ENCODE results near the gene MVK.

MVK gene

GRCh38 chr12:109637348-109637747 is 63.8 kb downstream of the MVK start:
- H3K4me3 ChIP-seq (ENCODE audit: low read length, poor library complexity, severe bottlenecking): no peak overlapping the region
- no peaks in the 10 kb centered on the region for H3K4me1 ChIP-seq (ENCODE audit: insufficient read depth, low read length, poor library complexity, severe bottlenecking)
- no peaks in the 10 kb centered on the region for H3K79me2 ChIP-seq (ENCODE audit: insufficient read depth, low read length)
- no peaks in the 10 kb centered on the region for H3K9me2 ChIP-seq (replicated peaks; ENCODE audit: low read depth, low read length)
- H3K9ac ChIP-seq (ENCODE audit: low read depth, low read length, poor library complexity, severe bottlenecking): no peak overlapping the region
- TF ChIP-seq, protein P1, sequence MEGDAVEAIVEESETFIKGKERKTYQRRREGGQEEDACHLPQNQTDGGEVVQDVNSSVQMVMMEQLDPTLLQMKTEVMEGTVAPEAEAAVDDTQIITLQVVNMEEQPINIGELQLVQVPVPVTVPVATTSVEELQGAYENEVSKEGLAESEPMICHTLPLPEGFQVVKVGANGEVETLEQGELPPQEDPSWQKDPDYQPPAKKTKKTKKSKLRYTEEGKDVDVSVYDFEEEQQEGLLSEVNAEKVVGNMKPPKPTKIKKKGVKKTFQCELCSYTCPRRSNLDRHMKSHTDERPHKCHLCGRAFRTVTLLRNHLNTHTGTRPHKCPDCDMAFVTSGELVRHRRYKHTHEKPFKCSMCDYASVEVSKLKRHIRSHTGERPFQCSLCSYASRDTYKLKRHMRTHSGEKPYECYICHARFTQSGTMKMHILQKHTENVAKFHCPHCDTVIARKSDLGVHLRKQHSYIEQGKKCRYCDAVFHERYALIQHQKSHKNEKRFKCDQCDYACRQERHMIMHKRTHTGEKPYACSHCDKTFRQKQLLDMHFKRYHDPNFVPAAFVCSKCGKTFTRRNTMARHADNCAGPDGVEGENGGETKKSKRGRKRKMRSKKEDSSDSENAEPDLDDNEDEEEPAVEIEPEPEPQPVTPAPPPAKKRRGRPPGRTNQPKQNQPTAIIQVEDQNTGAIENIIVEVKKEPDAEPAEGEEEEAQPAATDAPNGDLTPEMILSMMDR (conservative IDR thresholded peaks at IDR 0.05; ENCODE audit: low read length): no peak
- no peak for TF ChIP-seq EZH2phosphoT487 (IDR thresholded peaks at IDR 0.05; ENCODE audit: borderline replicate concordance)
- H2AFZ ChIP-seq (ENCODE audit: low read length): no peak overlapping the region
- no peaks in the 10 kb centered on the region for H3K9me3 ChIP-seq (ENCODE audit: insufficient read depth, low read depth, low read length)
- no peaks in the 10 kb centered on the region for H3K27me3 ChIP-seq (ENCODE audit: insufficient read depth, low read length, poor library complexity, severe bottlenecking)
- no peaks in the 10 kb centered on the region for H3K36me3 ChIP-seq (ENCODE audit: insufficient read depth, low read length)
- H4K20me1 ChIP-seq (ENCODE audit: insufficient read depth, low read length, poor library complexity, severe bottlenecking): no peaks in the 10 kb centered on the region
- H3F3A ChIP-seq (ENCODE audit: low read depth): no peaks in the 10 kb centered on the region
- H3K4me2 ChIP-seq (ENCODE audit: low read depth, low read length, poor library complexity, severe bottlenecking): no peak overlapping the region

DNA sequence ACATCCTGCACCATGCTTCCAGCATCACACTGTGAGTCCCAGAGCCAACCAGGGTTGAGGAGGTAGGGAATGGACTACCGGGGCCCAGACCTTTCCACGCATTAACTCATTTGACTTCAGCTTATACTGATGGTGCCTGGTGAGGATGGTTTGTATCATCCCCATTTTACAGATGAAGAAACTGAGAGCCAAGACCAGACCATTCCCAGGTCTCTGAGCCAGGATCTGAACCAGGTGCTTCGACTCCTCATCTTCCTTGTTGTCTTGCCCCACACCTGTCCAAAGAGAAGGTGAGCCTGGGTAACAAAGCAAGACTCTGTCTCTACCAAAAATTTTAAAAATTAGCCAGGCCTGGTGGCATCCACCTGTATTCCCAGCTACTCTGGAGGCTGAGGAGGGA is 64.4 kb downstream of the MVK start:
- Histone ChIP-seq H4K20me1 (ENCODE audit: insufficient read depth, low read length, poor library complexity, severe bottlenecking) (no peaks in the 10 kb centered on the region), H3K27me3 (ENCODE audit: insufficient read depth, low read length, poor library complexity, severe bottlenecking) (no peaks in the 10 kb centered on the region), H3K9me2 (replicated peaks; ENCODE audit: low read depth, low read length) (no peaks in the 10 kb centered on the region), H3F3A (ENCODE audit: low read depth) (no peaks in the 10 kb centered on the region), H3K9me3 (ENCODE audit: insufficient read depth, low read depth, low read length) (no peaks in the 10 kb centered on the region), H3K4me2 (ENCODE audit: low read depth, low read length, poor library complexity, severe bottlenecking) (no peak overlapping the region), H3K79me2 (ENCODE audit: insufficient read depth, low read length) (no peaks in the 10 kb centered on the region), H2AFZ (ENCODE audit: low read length) (no peak overlapping the region), H3K36me3 (ENCODE audit: insufficient read depth, low read length) (no peaks in the 10 kb centered on the region), H3K9ac (ENCODE audit: low read depth, low read length, poor library complexity, severe bottlenecking) (no peak overlapping the region), H3K4me1 (ENCODE audit: insufficient read depth, low read length, poor library complexity, severe bottlenecking) (no peaks in the 10 kb centered on the region), H3K4me3 (ENCODE audit: low read length, poor library complexity, severe bottlenecking) (no peak overlapping the region)
- TF ChIP-seq EZH2phosphoT487 (IDR thresholded peaks at IDR 0.05; ENCODE audit: borderline replicate concordance): no peak
- TF ChIP-seq, protein P1 (conservative IDR thresholded peaks at IDR 0.05; ENCODE audit: low read length): no peak

GRCh38 chr12:109638735-109639134 is 65.1 kb downstream of the MVK start:
- no peak overlapping the region for H3K4me2 ChIP-seq (ENCODE audit: low read depth, low read length, poor library complexity, severe bottlenecking)
- H3K9ac ChIP-seq (ENCODE audit: low read depth, low read length, poor library complexity, severe bottlenecking): no peak overlapping the region
- no peaks in the 10 kb centered on the region for H3K9me3 ChIP-seq (ENCODE audit: insufficient read depth, low read depth, low read length)
- no peaks in the 10 kb centered on the region for H3K27me3 ChIP-seq (ENCODE audit: insufficient read depth, low read length, poor library complexity, severe bottlenecking)
- H3K79me2 ChIP-seq (ENCODE audit: insufficient read depth, low read length): no peaks in the 10 kb centered on the region
- H3F3A ChIP-seq (ENCODE audit: low read depth): no peaks in the 10 kb centered on the region
- no peaks in the 10 kb centered on the region for H3K36me3 ChIP-seq (ENCODE audit: insufficient read depth, low read length)
- no peaks in the 10 kb centered on the region for H3K4me1 ChIP-seq (ENCODE audit: insufficient read depth, low read length, poor library complexity, severe bottlenecking)
- no peaks in the 10 kb centered on the region for H3K9me2 ChIP-seq (replicated peaks; ENCODE audit: low read depth, low read length)
- H4K20me1 ChIP-seq (ENCODE audit: insufficient read depth, low read length, poor library complexity, severe bottlenecking): no peaks in the 10 kb centered on the region
- TF ChIP-seq, protein P1 (conservative IDR thresholded peaks at IDR 0.05; ENCODE audit: low read length): no peak
- no peak for TF ChIP-seq EZH2phosphoT487 (IDR thresholded peaks at IDR 0.05; ENCODE audit: borderline replicate concordance)
- H3K4me3 ChIP-seq (ENCODE audit: low read length, poor library complexity, severe bottlenecking): no peak overlapping the region
- no peak overlapping the region for H2AFZ ChIP-seq (ENCODE audit: low read length)
